Right cardiac atrium (tissue), 5 donors: Measurements from ENCODE around the gene MAGEB3. TPM values are rescaled to one million over a fixed set of nuclear protein-coding genes. Genes with fewer than 3 reads are reported as not detected.

ENCODE experiments used
- ATAC-seq, 2 donors: fragments of 200-7000 bp; cut with Tn5 transposase; one replicate each; pipeline versions ENCODE4 v1.8.0 to v1.9.1; 2020; ENCODE audit warnings: moderate library complexity in 2 of 2, mild to moderate bottlenecking in 1 of 2
- DNase-seq, 3 donors: peaks; one replicate each; pipeline ENCODE4 v3.0.0-alpha.2; 2020
- H3K27ac ChIP-seq: one replicate; pipeline ENCODE4 v1.5.1; 2013; ENCODE audit warnings: mild to moderate bottlenecking, low read length, control low read depth, moderate library complexity
- H3K27me3 ChIP-seq: one replicate; pipeline ENCODE4 v1.6.1; 2013; ENCODE audit not compliant: control insufficient read depth, insufficient read depth
- H3K4me1 ChIP-seq: one replicate; pipeline ENCODE4 v1.6.1; 2013; ENCODE audit warnings: low read length; ENCODE audit not compliant: control insufficient read depth, insufficient read depth
- H3K4me3 ChIP-seq: one replicate; pipeline ENCODE4 v1.5.1; 2013; ENCODE audit warnings: low read length, control low read depth
- H3K9me3 ChIP-seq: one replicate; pipeline ENCODE4 v1.6.1; 2013; ENCODE audit warnings: low read length; ENCODE audit not compliant: control insufficient read depth
- WGBS: extraction: QIAGEN DNeasy Blood & Tissue Kit; methylation state at CpG from one replicate; pipeline ENCODE4 v1.1.7; 2013; 5-methylcytosine and 5-hydroxymethylcytosine counted together
- intact Hi-C, 4 donors: fragments of 100-400 bp; cut with DNase I; formaldehyde crosslinking; loops; one replicate each; pipeline versions ENCODE4 v1.11.0 to v1.14.0; 2022 to 2023
- polyA plus RNA-seq: library from polyadenylated mRNA; stranded (reverse); fragments of 200-250 nt; gene quantifications from one replicate; pipeline ENCODE4 v1.2.3, GENCODE V29; 2013
- total RNA-seq, 4 donors: library from RNA; stranded (reverse); fragmentation: NEBNext Ultra II Directional; extraction: Animal tissue kit (Norgen Biotek cat#: 25700); gene quantifications; one replicate each; pipeline ENCODE4 v1.2.1, GENCODE V29; 2021
- donor health status: healthy with polysubstance abuse.
- donor health status: DM: no; HTN: yes; CAD: no.
- donor health status: DM: no; HTN: no; CAD: no.
- donor health status: DM: no; HTN: yes; CAD: no; lungs with severe emphysema.
- donor health status: DM: yes; HTN: yes; CAD: no.

MAGEB3 gene
- total and polyA plus RNA-seq, 5 donors = not detected

- Histone ChIP-seq H3K27me3 (no peaks in the 10 kb centered on the region), H3K27ac (no peak overlapping the region), H3K4me1 (no peaks in the 10 kb centered on the region), H3K4me3 (no peak overlapping the region), H3K9me3 (no peaks in the 10 kb centered on the region)
- intact Hi-C loops = no loop called here
- ATAC-seq (no peak), DNase-seq (no peak)
- WGBS = 30% methylated on average over 1 of the region's 1 CpG
Observed at GRCh38 chrX:30228526-30228925, 1.9 kb upstream of the MAGEB3 start.

- no peaks in the 10 kb centered on the region for H3K4me1 ChIP-seq
- intact Hi-C loops = no loop called here
- no peak within 1 kb of the TSS for H3K4me3 ChIP-seq
- 91% methylated on average over 10 of the region's 10 CpGs for WGBS
- no peak within 1 kb of the TSS for H3K27ac ChIP-seq
- H3K9me3 ChIP-seq = no peaks in the 10 kb centered on the region
- H3K27me3 ChIP-seq = no peaks in the 10 kb centered on the region
- ATAC-seq = no peak
- DNase-seq = no peak
Observed at GRCh38 chrX:30241724-30242415, 11.4 kb downstream of the MAGEB3 start, which contains the start of gene MAGEB4. TSS of gene MAGEB4 (plus strand) at chrX:30242000. CDS start at chrX:30242136, 136 bp downstream.

GRCh38 chrX:30246769-30247489 lies 16.5 kb downstream of the MAGEB3 start, which contains the start of gene MAGEB1:
TSS of gene MAGEB1 (plus strand) at chrX:30247146. CDS start at chrX:30250494, 3,348 bp downstream.
- intact Hi-C loops = no loop called here
- ATAC-seq (no peak), DNase-seq (no peak)
- Histone ChIP-seq H3K9me3 (no peaks in the 10 kb centered on the region), H3K4me1 (no peaks in the 10 kb centered on the region), H3K27ac (no peak within 1 kb of the TSS), H3K4me3 (no peak within 1 kb of the TSS), H3K27me3 (no peaks in the 10 kb centered on the region)
- 91% methylated on average over 38 of the region's 38 CpGs for WGBS

- WGBS = 78% methylated on average over 4 of the region's 4 CpGs
- ATAC-seq = no peak
- H3K27ac ChIP-seq = no peak overlapping the region
- H3K4me1 ChIP-seq = no peaks in the 10 kb centered on the region
- no peaks in the 10 kb centered on the region for H3K27me3 ChIP-seq
- intact Hi-C loops = no loop called here
- H3K9me3 ChIP-seq = no peaks in the 10 kb centered on the region
- no peak overlapping the region for H3K4me3 ChIP-seq
- DNase-seq = no peak
Observed at GRCh38 chrX:30248854-30249253, 18.4 kb downstream of the MAGEB3 start.

GRCh38 chrX:30253257-30253656 lies 22.8 kb downstream of the MAGEB3 start:
- 84% methylated on average over 1 of the region's 1 CpG for WGBS
- no peak for DNase-seq
- no peaks in the 10 kb centered on the region for H3K9me3 ChIP-seq
- no peaks in the 10 kb centered on the region for H3K27me3 ChIP-seq
- no peak for ATAC-seq
- no peak overlapping the region for H3K4me3 ChIP-seq
- H3K27ac ChIP-seq = no peak overlapping the region
- intact Hi-C loops = no loop called here
- H3K4me1 ChIP-seq = no peaks in the 10 kb centered on the region

- no peak for DNase-seq
- Histone ChIP-seq H3K9me3 (no peaks in the 10 kb centered on the region), H3K4me3 (no peak overlapping the region), H3K27ac (no peak overlapping the region), H3K27me3 (no peaks in the 10 kb centered on the region), H3K4me1 (no peaks in the 10 kb centered on the region)
- intact Hi-C loops = no loop called here
- WGBS = 83% methylated on average over 2 of the region's 2 CpGs
- no peak for ATAC-seq
Observed at GRCh38 chrX:30259927-30260326, 29.5 kb downstream of the MAGEB3 start.

- ATAC-seq = no peak
- Histone ChIP-seq H3K27me3 (no peaks in the 10 kb centered on the region), H3K27ac (no peak overlapping the region), H3K4me3 (no peak overlapping the region), H3K9me3 (no peaks in the 10 kb centered on the region), H3K4me1 (no peaks in the 10 kb centered on the region)
- intact Hi-C loops = no loop called here
- no peak for DNase-seq
Observed at GRCh38 chrX:30261012-30261411, 30.6 kb downstream of the MAGEB3 start.

GRCh38 chrX:30262763-30263162 lies 32.3 kb downstream of the MAGEB3 start:
- intact Hi-C loops = no loop called here
- 83% methylated on average over 1 of the region's 1 CpG for WGBS
- H3K9me3 ChIP-seq = no peaks in the 10 kb centered on the region
- H3K27ac ChIP-seq = no peak overlapping the region
- no peak overlapping the region for H3K4me3 ChIP-seq
- no peak for ATAC-seq
- H3K4me1 ChIP-seq = no peaks in the 10 kb centered on the region
- no peaks in the 10 kb centered on the region for H3K27me3 ChIP-seq
- DNase-seq = no peak

- H3K4me3 ChIP-seq = no peak overlapping the region
- H3K27me3 ChIP-seq = no peaks in the 10 kb centered on the region
- no peak for DNase-seq
- ATAC-seq = no peak
- intact Hi-C loops = loop anchor here in 1 of 4 donors (10.0 kb wide), 1 partner anchor 234 kb away; no protein-coding TSS in a partner anchor
- H3K4me1 ChIP-seq = no peaks in the 10 kb centered on the region
- H3K27ac ChIP-seq = no peak overlapping the region
- no peaks in the 10 kb centered on the region for H3K9me3 ChIP-seq
- WGBS = 87% methylated on average over 3 of the region's 3 CpGs
Observed at GRCh38 chrX:30270639-30271038, 40.2 kb downstream of the MAGEB3 start.

GRCh38 chrX:30275498-30275897 lies 45.0 kb downstream of the MAGEB3 start:
- intact Hi-C loops = loop anchor here in 2 of 4 donors (5.0 to 10.0 kb wide), 2 partner anchors 227 to 229 kb away; no protein-coding TSS in a partner anchor
- DNase-seq = no peak
- no peaks in the 10 kb centered on the region for H3K4me1 ChIP-seq
- no peaks in the 10 kb centered on the region for H3K9me3 ChIP-seq
- H3K4me3 ChIP-seq = no peak overlapping the region
- no peak for ATAC-seq
- H3K27ac ChIP-seq = no peak overlapping the region
- no peaks in the 10 kb centered on the region for H3K27me3 ChIP-seq
- 33% methylated on average over 1 of the region's 1 CpG for WGBS

- Histone ChIP-seq H3K9me3 (no peaks in the 10 kb centered on the region), H3K4me1 (no peaks in the 10 kb centered on the region), H3K27ac (no peak overlapping the region), H3K4me3 (no peak overlapping the region), H3K27me3 (no peaks in the 10 kb centered on the region)
- 74% methylated on average over 1 of the region's 1 CpG for WGBS
- intact Hi-C loops = loop anchor here in 2 of 4 donors (5.0 to 10.0 kb wide), 2 partner anchors 224 to 226 kb away; no protein-coding TSS in a partner anchor
- DNase-seq (no peak), ATAC-seq (no peak)
Observed at GRCh38 chrX:30278365-30278764, 47.9 kb downstream of the MAGEB3 start.
